DND-41 (cell line): ENCODE results near the gene DHX15.

ENCODE experiments used
- ATAC-seq: fragments of 200-7000 bp; cut with Tn5 transposase; 3 replicates; pipeline ENCODE4 v1.9.1; 2021; ENCODE audit warnings: low read depth; ENCODE audit not compliant: insufficient read depth
- DNase-seq: peaks from one replicate; pipeline ENCODE4 v3.0.0-alpha.2; 2020
- H2AFZ ChIP-seq: 2 replicates; pipeline ENCODE4 v1.6.0; 2012; ENCODE audit warnings: low read depth, low read length
- H3K27ac ChIP-seq: 2 replicates; pipeline ENCODE4 v1.5.1; 2012; ENCODE audit warnings: low read length, inconsistent platforms
- H3K27me3 ChIP-seq: fragments of 200-600 bp; sonication (generic); 2 replicates; pipeline ENCODE4 v1.6.0; 2012; ENCODE audit warnings: low read length, mild to moderate bottlenecking, inconsistent platforms; ENCODE audit not compliant: insufficient read depth, poor library complexity
- H3K36me3 ChIP-seq: 2 replicates; pipeline ENCODE4 v1.5.1; 2012; ENCODE audit warnings: low read length, inconsistent platforms; ENCODE audit not compliant: insufficient read depth
- H3K4me1 ChIP-seq: 2 replicates; pipeline ENCODE4 v1.5.1; 2012; ENCODE audit warnings: mild to moderate bottlenecking, low read length; ENCODE audit not compliant: insufficient read depth
- H3K4me2 ChIP-seq: 2 replicates; pipeline ENCODE4 v1.6.0; 2012; ENCODE audit warnings: mild to moderate bottlenecking, moderate library complexity, low read length, inconsistent platforms; ENCODE audit not compliant: insufficient read depth
- H3K4me3 ChIP-seq, 2 experiments: fragments of 200-600 bp in 1 of 2; shearing (Covaris generic) in 1 of 2; 2 replicates each; pipeline ENCODE4 v1.5.1; 2012 to 2016; ENCODE audit warnings: inconsistent platforms in 2 of 2, low read length in 2 of 2, mild to moderate bottlenecking in 2 of 2, low read depth in 1 of 2, moderate library complexity in 1 of 2
- H3K79me2 ChIP-seq: 2 replicates; pipeline ENCODE4 v1.6.0; 2012; ENCODE audit warnings: low read length, inconsistent platforms; ENCODE audit not compliant: insufficient read depth
- H3K9ac ChIP-seq: 2 replicates; pipeline ENCODE4 v1.6.0; 2012; ENCODE audit warnings: low read depth, mild to moderate bottlenecking, inconsistent platforms, low read length, moderate library complexity
- H3K9me3 ChIP-seq: 2 replicates; pipeline ENCODE4 v1.5.1; 2012; ENCODE audit warnings: low read length, moderate library complexity, mild to moderate bottlenecking, inconsistent platforms; ENCODE audit not compliant: insufficient read depth, severe bottlenecking
- H4K20me1 ChIP-seq: 2 replicates; pipeline ENCODE4 v1.6.0; 2012; ENCODE audit warnings: low read length; ENCODE audit not compliant: insufficient read depth
- EZH2 ChIP-seq: IDR thresholded peaks from 3 replicates; pipeline ENCODE4 v1.6.1; 2012; ENCODE audit warnings: borderline replicate concordance, low read depth, mild to moderate bottlenecking, moderate library complexity, low read length, inconsistent platforms; ENCODE audit not compliant: severe bottlenecking
- TF ChIP-seq, protein P1 (sequence below): IDR thresholded peaks from 2 replicates; pipeline ENCODE4 v1.5.1; 2012; ENCODE audit warnings: borderline replicate concordance, low read length, moderate library complexity, mild to moderate bottlenecking; ENCODE audit not compliant: poor library complexity, severe bottlenecking; ENCODE audit errors: extremely low read depth

The DHX15 gene

DNA sequence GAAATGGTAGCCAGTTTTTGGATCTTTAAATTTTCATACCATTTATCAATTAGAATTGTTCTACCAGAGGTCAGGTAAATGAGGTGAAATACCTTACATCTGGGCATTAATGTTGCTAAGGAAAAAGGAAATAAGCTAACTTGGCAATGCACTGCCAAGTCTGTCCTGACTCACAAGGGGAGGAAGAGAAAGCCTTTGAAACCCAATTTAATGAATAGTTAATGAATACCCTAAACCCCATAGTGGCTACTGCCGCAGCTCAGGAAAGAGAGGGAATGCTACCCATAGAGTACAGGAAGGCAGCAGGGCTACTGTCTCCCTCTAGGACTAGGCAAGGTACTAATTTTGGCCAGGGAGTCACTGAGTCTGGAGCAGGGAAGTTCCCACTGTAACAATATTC is 16.8 kb upstream of the DHX15 start:
- H3K4me3 ChIP-seq: no peak overlapping the region
- DNase-seq (no peak), ATAC-seq (no peak)
- no peaks in the 10 kb centered on the region for H3K36me3 ChIP-seq
- no peaks in the 10 kb centered on the region for H3K4me1 ChIP-seq
- H2AFZ ChIP-seq: no peak overlapping the region
- no peaks in the 10 kb centered on the region for H3K9me3 ChIP-seq
- no peak overlapping the region for H3K9ac ChIP-seq
- H3K4me2 ChIP-seq: no peak overlapping the region
- H4K20me1 ChIP-seq: no peaks in the 10 kb centered on the region
- no peak for TF ChIP-seq EZH2
- TF ChIP-seq, protein P1, sequence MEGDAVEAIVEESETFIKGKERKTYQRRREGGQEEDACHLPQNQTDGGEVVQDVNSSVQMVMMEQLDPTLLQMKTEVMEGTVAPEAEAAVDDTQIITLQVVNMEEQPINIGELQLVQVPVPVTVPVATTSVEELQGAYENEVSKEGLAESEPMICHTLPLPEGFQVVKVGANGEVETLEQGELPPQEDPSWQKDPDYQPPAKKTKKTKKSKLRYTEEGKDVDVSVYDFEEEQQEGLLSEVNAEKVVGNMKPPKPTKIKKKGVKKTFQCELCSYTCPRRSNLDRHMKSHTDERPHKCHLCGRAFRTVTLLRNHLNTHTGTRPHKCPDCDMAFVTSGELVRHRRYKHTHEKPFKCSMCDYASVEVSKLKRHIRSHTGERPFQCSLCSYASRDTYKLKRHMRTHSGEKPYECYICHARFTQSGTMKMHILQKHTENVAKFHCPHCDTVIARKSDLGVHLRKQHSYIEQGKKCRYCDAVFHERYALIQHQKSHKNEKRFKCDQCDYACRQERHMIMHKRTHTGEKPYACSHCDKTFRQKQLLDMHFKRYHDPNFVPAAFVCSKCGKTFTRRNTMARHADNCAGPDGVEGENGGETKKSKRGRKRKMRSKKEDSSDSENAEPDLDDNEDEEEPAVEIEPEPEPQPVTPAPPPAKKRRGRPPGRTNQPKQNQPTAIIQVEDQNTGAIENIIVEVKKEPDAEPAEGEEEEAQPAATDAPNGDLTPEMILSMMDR: no peak
- H3K27ac ChIP-seq: no peak overlapping the region
- no peaks in the 10 kb centered on the region for H3K27me3 ChIP-seq
- no peaks in the 10 kb centered on the region for H3K79me2 ChIP-seq

DNA sequence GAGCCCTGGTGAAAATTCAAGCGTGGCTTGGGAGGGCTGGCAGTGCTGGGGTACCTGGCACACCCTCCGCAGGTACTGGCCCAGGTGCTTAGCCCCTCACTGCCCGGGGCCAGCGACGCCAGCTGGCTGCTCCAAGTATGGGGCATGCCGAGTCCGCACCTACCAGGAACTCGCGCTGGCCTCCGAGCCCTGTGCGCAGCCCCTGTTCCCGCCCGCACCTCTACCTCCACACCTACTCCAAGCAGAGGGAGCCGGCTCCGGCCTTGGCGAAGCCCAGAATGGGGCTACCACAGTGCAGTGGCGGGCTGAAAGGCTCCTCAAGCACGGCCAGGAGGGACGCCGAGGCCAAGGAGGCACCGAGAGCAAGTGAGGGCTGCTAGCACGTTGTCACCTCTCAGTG is 14.9 kb upstream of the DHX15 start:
- no peak for DNase-seq
- Histone ChIP-seq H2AFZ (no peak overlapping the region), H3K27me3 (no peaks in the 10 kb centered on the region), H3K4me1 (no peaks in the 10 kb centered on the region), H3K27ac (no peak overlapping the region), H3K4me3 (no peak overlapping the region), H3K9ac (no peak overlapping the region), H3K9me3 (no peaks in the 10 kb centered on the region), H3K79me2 (no peaks in the 10 kb centered on the region), H3K4me2 (no peak overlapping the region), H3K36me3 (no peaks in the 10 kb centered on the region), H4K20me1 (no peaks in the 10 kb centered on the region)
- TF ChIP-seq, protein P1: no peak
- TF ChIP-seq EZH2: no peak
- ATAC-seq: no peak

DNA sequence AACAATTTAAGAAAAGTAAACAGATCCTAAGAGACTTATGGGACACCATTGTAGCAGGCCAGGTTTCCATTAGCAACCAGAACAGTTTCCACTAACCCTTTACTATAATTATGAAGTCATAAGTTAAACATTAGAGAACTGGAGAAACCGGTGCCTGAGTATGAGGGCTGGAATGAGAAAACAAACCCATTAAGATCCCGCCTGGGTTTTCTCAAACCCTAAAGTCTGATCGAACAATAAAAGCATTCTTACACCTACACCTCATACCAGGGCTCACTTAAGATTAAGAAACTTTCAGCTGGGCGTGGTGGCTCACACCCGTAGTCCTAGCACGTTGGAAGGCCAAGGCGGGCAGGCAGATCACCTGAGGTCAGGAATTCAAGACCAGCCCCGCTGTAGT is 13.7 kb upstream of the DHX15 start:
- TF ChIP-seq, protein P1: no peak
- TF ChIP-seq EZH2: no peak
- Histone ChIP-seq H3K4me1 (no peaks in the 10 kb centered on the region), H3K4me2 (no peak overlapping the region), H3K27ac (no peak overlapping the region), H4K20me1 (no peaks in the 10 kb centered on the region), H3K79me2 (no peaks in the 10 kb centered on the region), H3K9ac (no peak overlapping the region), H2AFZ (no peak overlapping the region), H3K27me3 (no peaks in the 10 kb centered on the region), H3K9me3 (no peaks in the 10 kb centered on the region), H3K4me3 (no peak overlapping the region), H3K36me3 (no peaks in the 10 kb centered on the region)
- ATAC-seq (no peak), DNase-seq (no peak)

DNA sequence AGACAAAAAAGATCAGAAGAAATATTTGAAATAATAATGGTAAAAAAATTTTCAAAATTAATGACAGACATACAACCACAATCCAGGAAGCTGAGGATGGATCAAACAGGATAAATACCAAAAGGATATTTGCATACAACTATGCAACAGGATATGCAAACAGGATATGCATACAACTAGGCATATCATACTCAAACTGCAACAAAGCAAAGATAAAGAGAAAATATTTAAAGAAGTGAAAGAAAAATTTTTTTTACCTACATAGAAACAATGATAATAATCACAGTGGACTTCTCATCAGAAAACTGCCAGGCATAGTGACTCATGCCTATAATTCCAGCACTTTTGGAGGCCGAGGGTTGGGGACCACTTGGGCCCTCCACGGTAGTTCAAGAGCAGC is 11.3 kb upstream of the DHX15 start:
- ATAC-seq: no peak
- H3K4me1 ChIP-seq: no peaks in the 10 kb centered on the region
- H2AFZ ChIP-seq: no peak overlapping the region
- no peaks in the 10 kb centered on the region for H3K9me3 ChIP-seq
- no peak overlapping the region for H3K4me3 ChIP-seq
- DNase-seq: no peak
- no peak overlapping the region for H3K4me2 ChIP-seq
- no peak overlapping the region for H3K9ac ChIP-seq
- H3K79me2 ChIP-seq: no peaks in the 10 kb centered on the region
- no peaks in the 10 kb centered on the region for H3K27me3 ChIP-seq
- H4K20me1 ChIP-seq: no peaks in the 10 kb centered on the region
- TF ChIP-seq, protein P1: no peak
- TF ChIP-seq EZH2: no peak
- H3K27ac ChIP-seq: no peak overlapping the region
- H3K36me3 ChIP-seq: no peaks in the 10 kb centered on the region
